Measurements from ENCODE around the gene SSBP4. TPM values are rescaled to one million over a fixed set of nuclear protein-coding genes. Genes with fewer than 3 reads are reported as not detected.
A peak's percentile ranks its signal among the peaks of the same experiment; 100 is the strongest.

SSBP4 gene
- polyA plus RNA-seq, 2 of the 4 experiments (the other 2 are of a cell fraction) = 6.9 to 43.2 TPM

DNA sequence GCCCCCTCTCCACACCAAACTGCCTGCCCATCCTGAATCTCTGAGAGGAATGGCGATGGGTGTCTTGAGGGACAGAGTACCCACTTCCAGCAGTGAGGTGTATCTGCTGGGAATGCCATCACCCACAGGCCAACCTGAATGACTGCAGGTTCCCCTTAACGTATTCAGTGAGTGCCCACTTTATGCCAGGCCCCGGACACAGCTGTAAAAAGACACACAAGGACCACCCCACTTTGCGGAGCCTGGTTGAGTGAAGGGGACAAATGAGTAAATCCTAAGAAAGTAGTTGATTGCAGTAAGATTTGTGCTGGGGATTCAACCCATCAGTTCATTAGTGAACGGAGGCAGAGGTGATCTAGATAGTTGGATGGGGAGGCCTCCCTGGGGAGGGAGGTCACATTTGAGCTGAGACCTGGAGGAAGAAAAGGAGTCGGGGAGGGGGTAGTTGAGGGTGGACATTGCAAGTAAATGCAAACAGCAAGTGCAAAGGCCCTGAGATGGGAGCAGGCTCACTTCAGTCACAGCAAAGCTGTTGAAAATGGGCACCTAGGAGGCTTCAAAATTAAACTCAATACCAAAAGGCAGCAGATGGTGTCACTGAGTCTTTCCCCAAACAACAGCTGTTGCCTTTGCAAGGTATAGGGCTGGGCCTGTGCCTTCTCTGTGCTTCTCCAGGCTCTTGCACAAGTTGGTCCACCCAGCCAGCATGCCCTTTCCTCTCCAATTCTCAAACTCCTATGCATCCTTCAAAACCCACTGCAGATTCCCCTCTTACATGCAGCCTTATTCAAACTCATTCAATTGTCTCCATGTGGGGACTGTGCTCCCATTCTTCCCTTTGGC lies 28.9 kb upstream of the SSBP4 start:
- Histone ChIP-seq H3K4me3 (peak overlapping the region; percentile 98), H3K9me3 (no peaks in the 10 kb centered on the region), H3K4me1 (peaks cover 17% of the 10 kb centered on the region), H3K27ac (peak overlapping the region; percentile 97 to 99), H3K4me2 (peak overlapping the region; percentile 92)
- POLR2A ChIA-PET = interaction anchor here (1.2 to 1.8 kb wide), 9 partner anchors 10 to 51 kb away, joined by 3 to 10 read pairs (median 6); no protein-coding TSS in a partner anchor
- FAIRE-seq (no peak), ATAC-seq (peak; percentile 17 to 37), DNase-seq (ENCODE audit: low read depth in 1 of 2, low spot score in 1 of 2) (peak in 1 of 2 experiments; percentile 83)
- CTCF ChIA-PET = interaction anchor here (1.0 to 7.5 kb wide), 10 partner anchors 9 to 67 kb away, joined by 3 to 75 read pairs (median 10); partner anchors contain the start of genes LSM4 and SSBP4
- 86% methylated on average over 6 of the region's 6 CpGs for WGBS (ENCODE audit: missing lambda C conversion rate)
- no peak for TF ChIP-seq HDAC2 (IDR thresholded peaks at IDR 0.05)
- no peak for TF ChIP-seq KDM1A (IDR thresholded peaks at IDR 0.05; ENCODE audit: low read depth)
- no peak for TF ChIP-seq ZC3H11A (IDR thresholded peaks at IDR 0.05)
- no peak for TF ChIP-seq CEBPB (IDR thresholded peaks at IDR 0.05)
- TF ChIP-seq, protein P1, sequence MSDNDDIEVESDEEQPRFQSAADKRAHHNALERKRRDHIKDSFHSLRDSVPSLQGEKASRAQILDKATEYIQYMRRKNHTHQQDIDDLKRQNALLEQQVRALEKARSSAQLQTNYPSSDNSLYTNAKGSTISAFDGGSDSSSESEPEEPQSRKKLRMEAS (IDR thresholded peaks at IDR 0.05) = no peak
- no peak for TF ChIP-seq RNF2 (IDR thresholded peaks at IDR 0.05; ENCODE audit: borderline replicate concordance, low read depth)
- TF ChIP-seq FOSL2 (IDR thresholded peaks at IDR 0.05) = no peak
- no peak for TF ChIP-seq FOSL2 (CRISPR knock-in tag; IDR thresholded peaks at IDR 0.05)
- TF ChIP-seq GATA3 (IDR thresholded peaks at IDR 0.05; ENCODE audit: borderline replicate concordance) = no peak
- TF ChIP-seq CBX8 (IDR thresholded peaks at IDR 0.05) = no peak
- TF ChIP-seq CHD2 (IDR thresholded peaks at IDR 0.05; ENCODE audit: low read length, partially characterized antibody) = no peak
- TF ChIP-seq, protein P2, sequence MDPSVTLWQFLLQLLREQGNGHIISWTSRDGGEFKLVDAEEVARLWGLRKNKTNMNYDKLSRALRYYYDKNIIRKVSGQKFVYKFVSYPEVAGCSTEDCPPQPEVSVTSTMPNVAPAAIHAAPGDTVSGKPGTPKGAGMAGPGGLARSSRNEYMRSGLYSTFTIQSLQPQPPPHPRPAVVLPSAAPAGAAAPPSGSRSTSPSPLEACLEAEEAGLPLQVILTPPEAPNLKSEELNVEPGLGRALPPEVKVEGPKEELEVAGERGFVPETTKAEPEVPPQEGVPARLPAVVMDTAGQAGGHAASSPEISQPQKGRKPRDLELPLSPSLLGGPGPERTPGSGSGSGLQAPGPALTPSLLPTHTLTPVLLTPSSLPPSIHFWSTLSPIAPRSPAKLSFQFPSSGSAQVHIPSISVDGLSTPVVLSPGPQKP (IDR thresholded peaks at IDR 0.05; ENCODE audit: low read depth, low read length) = no peak
- TF ChIP-seq ZFP36 (IDR thresholded peaks at IDR 0.05; ENCODE audit: borderline replicate concordance, partially characterized antibody) = no peak
- no peak for TF ChIP-seq PBX3 (IDR thresholded peaks at IDR 0.05)
- peak; percentile 83 for TF ChIP-seq TFCP2L1 (CRISPR knock-in tag; IDR thresholded peaks at IDR 0.05)
- TF ChIP-seq EHF (CRISPR knock-in tag; IDR thresholded peaks at IDR 0.05) = no peak
- TF ChIP-seq EP300 (IDR thresholded peaks at IDR 0.05) = no peak
- TF ChIP-seq BCL3 (IDR thresholded peaks at IDR 0.05) = peak; percentile 86; the same call in 2 of the 3 replicates
- TF ChIP-seq FOSB (CRISPR knock-in tag; IDR thresholded peaks at IDR 0.05) = peak; percentile 85; the same call in 1 of the 2 replicates
- no peak for TF ChIP-seq POLR2A (IDR thresholded peaks at IDR 0.05; ENCODE audit: low read length)
- no peak for TF ChIP-seq JUNB (IDR thresholded peaks at IDR 0.05)
- no peak for TF ChIP-seq BHLHE40 (IDR thresholded peaks at IDR 0.05; ENCODE audit: low read depth, low read length)
- TF ChIP-seq HEYL (CRISPR knock-in tag; IDR thresholded peaks at IDR 0.05) = 0 out of 2 replicates have a peak, but pooled peaks have one; percentile 43
- TF ChIP-seq, protein P3, sequence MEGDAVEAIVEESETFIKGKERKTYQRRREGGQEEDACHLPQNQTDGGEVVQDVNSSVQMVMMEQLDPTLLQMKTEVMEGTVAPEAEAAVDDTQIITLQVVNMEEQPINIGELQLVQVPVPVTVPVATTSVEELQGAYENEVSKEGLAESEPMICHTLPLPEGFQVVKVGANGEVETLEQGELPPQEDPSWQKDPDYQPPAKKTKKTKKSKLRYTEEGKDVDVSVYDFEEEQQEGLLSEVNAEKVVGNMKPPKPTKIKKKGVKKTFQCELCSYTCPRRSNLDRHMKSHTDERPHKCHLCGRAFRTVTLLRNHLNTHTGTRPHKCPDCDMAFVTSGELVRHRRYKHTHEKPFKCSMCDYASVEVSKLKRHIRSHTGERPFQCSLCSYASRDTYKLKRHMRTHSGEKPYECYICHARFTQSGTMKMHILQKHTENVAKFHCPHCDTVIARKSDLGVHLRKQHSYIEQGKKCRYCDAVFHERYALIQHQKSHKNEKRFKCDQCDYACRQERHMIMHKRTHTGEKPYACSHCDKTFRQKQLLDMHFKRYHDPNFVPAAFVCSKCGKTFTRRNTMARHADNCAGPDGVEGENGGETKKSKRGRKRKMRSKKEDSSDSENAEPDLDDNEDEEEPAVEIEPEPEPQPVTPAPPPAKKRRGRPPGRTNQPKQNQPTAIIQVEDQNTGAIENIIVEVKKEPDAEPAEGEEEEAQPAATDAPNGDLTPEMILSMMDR (IDR thresholded peaks at IDR 0.05) = no peak
- TF ChIP-seq ATOH8 (CRISPR knock-in tag; IDR thresholded peaks at IDR 0.05; ENCODE audit: low read depth) = no peak
- TF ChIP-seq HES2 (IDR thresholded peaks at IDR 0.05) = no peak
- TF ChIP-seq PHF8 (IDR thresholded peaks at IDR 0.05; ENCODE audit: borderline replicate concordance, low read depth) = no peak
- no peak for TF ChIP-seq SMC3 (IDR thresholded peaks at IDR 0.05)
- TF ChIP-seq FOXS1 (CRISPR knock-in tag; IDR thresholded peaks at IDR 0.05) = no peak
- TF ChIP-seq MAFK (IDR thresholded peaks at IDR 0.05; ENCODE audit: partially characterized antibody) = no peak
- TF ChIP-seq, protein P4, sequence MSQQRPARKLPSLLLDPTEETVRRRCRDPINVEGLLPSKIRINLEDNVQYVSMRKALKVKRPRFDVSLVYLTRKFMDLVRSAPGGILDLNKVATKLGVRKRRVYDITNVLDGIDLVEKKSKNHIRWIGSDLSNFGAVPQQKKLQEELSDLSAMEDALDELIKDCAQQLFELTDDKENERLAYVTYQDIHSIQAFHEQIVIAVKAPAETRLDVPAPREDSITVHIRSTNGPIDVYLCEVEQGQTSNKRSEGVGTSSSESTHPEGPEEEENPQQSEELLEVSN (IDR thresholded peaks at IDR 0.05; ENCODE audit: borderline replicate concordance, low read depth) = no peak
- no peak for TF ChIP-seq HOXB13 (CRISPR knock-in tag; IDR thresholded peaks at IDR 0.05; ENCODE audit: low read depth)
- TF ChIP-seq POLR2AphosphoS2 (conservative IDR thresholded peaks at IDR 0.05; ENCODE audit: low read length) = peak; percentile 42
- TF ChIP-seq, protein P5, sequence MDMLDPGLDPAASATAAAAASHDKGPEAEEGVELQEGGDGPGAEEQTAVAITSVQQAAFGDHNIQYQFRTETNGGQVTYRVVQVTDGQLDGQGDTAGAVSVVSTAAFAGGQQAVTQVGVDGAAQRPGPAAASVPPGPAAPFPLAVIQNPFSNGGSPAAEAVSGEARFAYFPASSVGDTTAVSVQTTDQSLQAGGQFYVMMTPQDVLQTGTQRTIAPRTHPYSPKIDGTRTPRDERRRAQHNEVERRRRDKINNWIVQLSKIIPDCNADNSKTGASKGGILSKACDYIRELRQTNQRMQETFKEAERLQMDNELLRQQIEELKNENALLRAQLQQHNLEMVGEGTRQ (IDR thresholded peaks at IDR 0.05) = no peak
